Uterus (tissue), 4 donors: Measurements from ENCODE around the gene CCNO. TPM values are rescaled to one million over a fixed set of nuclear protein-coding genes. Genes with fewer than 3 reads are reported as not detected.
A peak's percentile ranks its signal among the peaks of the same experiment; 100 is the strongest.

Source experiments
- DNase-seq, 2 donors: peaks; one replicate each; pipeline ENCODE4 v3.0.0-alpha.2; 2019 to 2020
- H3K27ac ChIP-seq, 2 donors: fragments of 200-600 bp; sonication (generic); 1 replicate in 1 of 2; 2 replicates in 1 of 2; pipeline ENCODE4 v1.5.1; 2016 to 2018
- H3K27me3 ChIP-seq, 2 donors: fragments of 200-600 bp; sonication (generic); one replicate each; pipeline ENCODE4 v1.5.1; 2018 to 2019; ENCODE audit warnings: control low read depth in 1 of 2
- H3K36me3 ChIP-seq, 2 donors: fragments of 200-600 bp; sonication (generic); one replicate each; pipeline ENCODE4 v1.5.1; 2019; ENCODE audit warnings: control low read depth in 1 of 2
- H3K4me1 ChIP-seq, 2 donors: fragments of 200-600 bp; sonication (generic); one replicate each; pipeline ENCODE4 v1.5.1; 2018 to 2019; ENCODE audit warnings: control low read depth in 1 of 2
- H3K4me3 ChIP-seq, 2 donors: fragments of 200-600 bp; sonication (generic); 1 replicate in 1 of 2; 2 replicates in 1 of 2; pipeline ENCODE4 v1.5.1; 2018 to 2019; ENCODE audit warnings: mild to moderate bottlenecking in 1 of 2
- H3K9me3 ChIP-seq, 2 donors: fragments of 200-600 bp; sonication (generic); one replicate each; pipeline ENCODE4 v1.5.1; 2019; ENCODE audit warnings: control low read depth in 1 of 2
- POLR2A ChIP-seq, 2 donors: fragments of 450-650 bp; IDR thresholded peaks; one replicate each; pipeline ENCODE4 v1.6.1; 2016; ENCODE audit warnings: antibody characterized with exemption in 2 of 2, mild to moderate bottlenecking in 1 of 2, moderate library complexity in 1 of 2
- intact Hi-C: fragments of 100-400 bp; cut with DNase I; formaldehyde crosslinking; loops from one replicate; pipeline ENCODE4 v1.15.1; 2023; ENCODE audit warnings: low total_unique reads
- total RNA-seq, 4 donors: library from RNA; depleted of rRNA in 3 of 4; stranded (reverse); fragments of >200 nt in 3 of 4; gene quantifications; one replicate each; pipeline versions ENCODE4 v1.1.0 to v1.2.4, GENCODE V29; 2014 to 2023
- TF ChIP-seq, protein P1 (sequence below), 4 experiments: fragments of 200-600 bp in 2 of 4; fragments of 450-650 bp in 2 of 4; sonication (generic) in 2 of 4; IDR thresholded peaks; one replicate each; pipeline ENCODE4 v1.5.1; 2016 to 2019; ENCODE audit warnings: antibody characterized with exemption in 4 of 4, mild to moderate bottlenecking in 2 of 4, moderate library complexity in 1 of 4
- donor health status: DM: yes; HTN: yes; CAD: no.

Gene CCNO
- total RNA-seq, 4 donors from 2014 or later: 0.48 to 0.67 TPM; not detected in 2

DNA sequence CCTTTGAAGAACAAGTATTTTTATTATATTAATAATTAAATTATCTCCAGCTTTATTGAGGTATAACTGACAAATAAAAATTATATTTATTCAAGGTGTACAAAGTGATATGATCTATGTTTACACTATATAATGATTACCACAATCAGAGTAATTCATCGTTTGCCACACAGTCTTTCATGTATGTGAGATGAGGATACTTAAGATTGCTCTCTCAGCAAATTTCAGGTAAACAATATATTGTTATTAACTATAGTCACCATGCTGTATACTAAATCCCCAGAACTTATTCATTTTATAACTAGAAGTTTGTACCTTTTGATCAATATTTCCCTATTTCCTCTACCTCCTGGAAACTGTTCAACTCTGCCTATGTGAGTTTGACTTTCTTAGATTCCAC, 16.7 kb upstream of the CCNO start:
- H3K36me3 ChIP-seq: no peaks in the 10 kb centered on the region

DNA sequence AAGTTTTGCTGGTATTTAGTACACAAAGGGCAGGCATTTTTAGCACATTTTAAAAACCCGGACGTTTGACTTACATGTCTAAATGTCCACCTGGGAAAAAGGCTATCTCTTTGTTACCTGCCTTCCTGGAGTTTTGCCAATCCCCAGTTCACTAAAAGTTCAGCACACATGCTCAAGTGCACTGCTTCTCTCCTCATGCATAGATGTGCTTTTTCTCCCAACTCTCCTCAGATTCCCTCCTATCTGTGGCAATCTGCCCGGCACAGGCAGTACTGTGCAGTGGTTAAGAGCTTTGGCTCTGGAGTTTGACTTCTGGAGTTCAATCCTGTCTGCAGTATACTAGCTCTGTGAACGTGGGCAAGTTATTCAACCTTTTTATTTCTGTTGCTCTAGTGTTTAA, 8.3 kb upstream of the CCNO start:
- DNase-seq: no peak
- Histone ChIP-seq H3K9me3 (no peaks in the 10 kb centered on the region), H3K4me1 (no peaks in the 10 kb centered on the region), H3K27me3 (no peaks in the 10 kb centered on the region), H3K4me3 (no peak overlapping the region), H3K27ac (no peak overlapping the region), H3K36me3 (no peaks in the 10 kb centered on the region)
- TF ChIP-seq, protein P1, sequence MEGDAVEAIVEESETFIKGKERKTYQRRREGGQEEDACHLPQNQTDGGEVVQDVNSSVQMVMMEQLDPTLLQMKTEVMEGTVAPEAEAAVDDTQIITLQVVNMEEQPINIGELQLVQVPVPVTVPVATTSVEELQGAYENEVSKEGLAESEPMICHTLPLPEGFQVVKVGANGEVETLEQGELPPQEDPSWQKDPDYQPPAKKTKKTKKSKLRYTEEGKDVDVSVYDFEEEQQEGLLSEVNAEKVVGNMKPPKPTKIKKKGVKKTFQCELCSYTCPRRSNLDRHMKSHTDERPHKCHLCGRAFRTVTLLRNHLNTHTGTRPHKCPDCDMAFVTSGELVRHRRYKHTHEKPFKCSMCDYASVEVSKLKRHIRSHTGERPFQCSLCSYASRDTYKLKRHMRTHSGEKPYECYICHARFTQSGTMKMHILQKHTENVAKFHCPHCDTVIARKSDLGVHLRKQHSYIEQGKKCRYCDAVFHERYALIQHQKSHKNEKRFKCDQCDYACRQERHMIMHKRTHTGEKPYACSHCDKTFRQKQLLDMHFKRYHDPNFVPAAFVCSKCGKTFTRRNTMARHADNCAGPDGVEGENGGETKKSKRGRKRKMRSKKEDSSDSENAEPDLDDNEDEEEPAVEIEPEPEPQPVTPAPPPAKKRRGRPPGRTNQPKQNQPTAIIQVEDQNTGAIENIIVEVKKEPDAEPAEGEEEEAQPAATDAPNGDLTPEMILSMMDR (IDR thresholded peaks at IDR 0.05): no peak
- TF ChIP-seq POLR2A (IDR thresholded peaks at IDR 0.05): no peak
- intact Hi-C loops: no loop called here

More for the DNA sequence above, 16.7 kb upstream of the CCNO start:
- no peaks in the 10 kb centered on the region for H3K4me1 ChIP-seq
- H3K9me3 ChIP-seq: no peaks in the 10 kb centered on the region
- H3K4me3 ChIP-seq: no peak overlapping the region
- intact Hi-C loops: no loop called here
- DNase-seq: no peak
- TF ChIP-seq, protein P1 (IDR thresholded peaks at IDR 0.05): no peak
- TF ChIP-seq POLR2A (IDR thresholded peaks at IDR 0.05): no peak
- H3K27me3 ChIP-seq: no peaks in the 10 kb centered on the region
- H3K27ac ChIP-seq: no peak overlapping the region

DNA sequence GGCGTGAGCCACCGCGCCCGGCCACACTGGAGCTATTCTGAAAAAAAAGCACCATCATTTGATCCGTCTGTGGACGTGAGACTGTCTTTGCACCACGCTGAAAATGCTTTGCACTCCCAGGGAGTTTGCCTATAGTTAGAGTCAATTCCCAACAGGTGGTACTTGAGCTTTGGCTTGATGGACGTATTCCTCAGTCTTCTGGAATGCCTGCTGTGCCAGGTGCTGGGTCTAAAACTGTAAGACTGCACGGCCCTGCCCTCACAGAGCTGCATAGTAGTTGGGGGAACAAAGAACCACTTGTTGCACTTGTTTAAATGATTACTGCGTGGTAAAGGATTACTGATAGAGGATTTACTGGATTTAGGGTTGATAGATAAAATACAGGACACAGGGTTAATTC, 3.4 kb upstream of the CCNO start:
- peaks cover 0 to 18% of the 10 kb centered on the region in 2 donors for H3K27me3 ChIP-seq
- peaks cover 0 to 23% of the 10 kb centered on the region in 2 donors for H3K4me1 ChIP-seq
- H3K36me3 ChIP-seq: no peaks in the 10 kb centered on the region
- no peak overlapping the region for H3K27ac ChIP-seq
- intact Hi-C loops: no loop called here
- DNase-seq: no peak
- TF ChIP-seq, protein P1 (IDR thresholded peaks at IDR 0.05): no peak
- TF ChIP-seq POLR2A (IDR thresholded peaks at IDR 0.05): no peak
- no peak overlapping the region for H3K4me3 ChIP-seq
- H3K9me3 ChIP-seq: no peaks in the 10 kb centered on the region

DNA sequence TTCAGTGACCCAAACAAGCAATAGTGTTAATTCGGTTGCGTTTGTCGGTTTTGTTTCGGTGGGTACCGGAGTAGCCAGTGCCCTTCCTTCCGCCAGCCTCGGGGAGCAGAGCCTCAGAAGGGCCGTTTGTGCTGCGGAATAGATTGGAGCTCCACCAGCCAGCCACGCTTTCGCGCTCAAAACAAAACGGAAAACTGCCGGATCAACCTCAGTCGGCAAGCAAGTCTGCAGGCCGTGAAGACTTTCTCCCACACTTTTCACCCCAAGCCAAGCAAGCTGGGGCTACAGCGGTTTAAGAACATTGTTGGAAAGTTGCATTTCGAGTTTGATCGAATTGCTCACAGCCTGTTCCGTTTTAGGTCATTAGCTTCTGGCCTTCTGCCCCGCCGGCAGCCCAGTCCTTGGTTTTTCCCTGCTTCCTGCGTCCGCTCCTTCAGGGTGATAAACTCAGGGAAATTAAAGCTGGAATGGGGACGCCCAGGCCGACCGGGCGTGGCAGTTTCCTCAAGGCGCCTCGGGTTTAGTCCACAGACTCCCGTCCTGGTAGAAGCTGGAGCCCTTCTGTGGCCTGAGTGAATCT, 803 bp upstream of the CCNO start:
- H3K27me3 ChIP-seq: peaks cover 3 to 43% of the 10 kb centered on the region in 2 donors
- DNase-seq: no peak
- H3K9me3 ChIP-seq: no peaks in the 10 kb centered on the region
- TF ChIP-seq, protein P1 (IDR thresholded peaks at IDR 0.05): no peak
- TF ChIP-seq POLR2A (IDR thresholded peaks at IDR 0.05): no peak
- H3K4me1 ChIP-seq: peaks cover 0 to 30% of the 10 kb centered on the region in 2 donors
- H3K36me3 ChIP-seq: no peaks in the 10 kb centered on the region
- peak overlapping the region; percentile 12 to 55 for H3K4me3 ChIP-seq
- no peak overlapping the region for H3K27ac ChIP-seq
- intact Hi-C loops: no loop called here

DNA sequence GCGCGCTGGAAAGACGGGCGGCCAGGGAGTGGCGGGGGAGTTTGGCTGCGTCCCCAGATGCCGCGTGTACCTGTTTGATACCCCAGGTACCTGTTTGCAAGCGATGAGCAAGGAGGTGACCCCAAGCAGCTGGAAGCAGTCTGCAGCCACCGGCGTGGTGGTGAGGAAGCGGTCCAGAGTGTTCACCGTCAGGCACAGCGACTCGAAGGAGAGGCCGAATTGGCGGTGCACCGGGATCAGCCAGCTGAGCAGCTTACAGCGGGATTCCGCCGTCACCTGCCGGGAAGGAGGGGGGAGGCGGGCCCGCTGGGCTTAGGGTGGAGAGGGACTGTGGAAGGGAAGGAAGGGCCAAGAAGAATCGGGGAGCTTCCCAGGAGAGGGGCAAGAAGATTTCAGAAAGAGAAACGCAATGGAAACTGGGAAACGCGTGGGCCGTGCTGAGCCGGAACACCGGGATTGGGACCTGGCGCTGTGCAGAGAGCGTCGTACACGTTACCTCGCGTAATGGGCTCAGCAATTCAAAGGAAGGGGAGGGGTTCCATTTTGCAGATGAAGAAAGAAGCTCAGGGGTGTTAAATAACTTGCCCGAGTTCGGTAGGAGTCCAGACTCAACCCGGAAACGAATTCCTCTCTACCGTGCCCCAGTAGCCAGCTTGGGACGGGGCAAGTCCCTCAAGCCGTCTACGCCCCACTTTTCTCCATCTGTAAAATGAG, 980 bp downstream of the CCNO start:
- no peak for DNase-seq
- no peak overlapping the region for H3K27ac ChIP-seq
- no peaks in the 10 kb centered on the region for H3K9me3 ChIP-seq
- peaks cover 12 to 61% of the 10 kb centered on the region in 2 donors for H3K27me3 ChIP-seq
- H3K4me1 ChIP-seq: peaks cover 0 to 34% of the 10 kb centered on the region in 2 donors
- H3K36me3 ChIP-seq: no peaks in the 10 kb centered on the region
- peak overlapping the region; percentile 12 to 55 for H3K4me3 ChIP-seq
- no peak for TF ChIP-seq POLR2A (IDR thresholded peaks at IDR 0.05)
- TF ChIP-seq, protein P1 (IDR thresholded peaks at IDR 0.05): no peak
- intact Hi-C loops: no loop called here
